ENCODE measurements around the gene GRIP2.

Gene GRIP2

GRCh38 chr3:14552041-14552648, 12.0 kb upstream of the GRIP2 start:
- DNase-seq (ENCODE audit: extremely low read depth, low read depth), result no peak
- no peak for TF ChIP-seq CTCF (IDR thresholded peaks at IDR 0.05; ENCODE audit: low read depth, low read length)

GRCh38 chr3:14550651-14551611, 10.8 kb upstream of the GRIP2 start:
- no peak for DNase-seq (ENCODE audit: extremely low read depth, low read depth)
- TF ChIP-seq CTCF (IDR thresholded peaks at IDR 0.05; ENCODE audit: low read depth, low read length), result no peak

GRCh38 chr3:14550181-14550580, 10.0 kb upstream of the GRIP2 start:
- no peak for DNase-seq (ENCODE audit: extremely low read depth, low read depth)
- no peak for TF ChIP-seq CTCF (IDR thresholded peaks at IDR 0.05; ENCODE audit: low read depth, low read length)

- DNase-seq (ENCODE audit: extremely low read depth, low read depth), result no peak
- TF ChIP-seq CTCF (IDR thresholded peaks at IDR 0.05; ENCODE audit: low read depth, low read length), result no peak; the same call in none of the 2 replicates
Observed at GRCh38 chr3:14549256-14549919, 9.2 kb upstream of the GRIP2 start.

- peak; percentile 18 for DNase-seq (ENCODE audit: extremely low read depth, low read depth)
- peak; percentile 80 for TF ChIP-seq CTCF (IDR thresholded peaks at IDR 0.05; ENCODE audit: low read depth, low read length)
Observed at GRCh38 chr3:14548321-14548729, 8.2 kb upstream of the GRIP2 start.

- DNase-seq (ENCODE audit: extremely low read depth, low read depth), result no peak
- TF ChIP-seq CTCF (IDR thresholded peaks at IDR 0.05; ENCODE audit: low read depth, low read length), result no peak
Observed at GRCh38 chr3:14547693-14548092, 7.6 kb upstream of the GRIP2 start.

- TF ChIP-seq CTCF (IDR thresholded peaks at IDR 0.05; ENCODE audit: low read depth, low read length), result no peak
- DNase-seq (ENCODE audit: extremely low read depth, low read depth), result no peak
Observed at GRCh38 chr3:14546041-14546440, 5.9 kb upstream of the GRIP2 start.
